LNCaP clone FGC (cell line): Measurements from ENCODE around the gene RALY.

Source experiments
- DNase-seq: peaks from one replicate; pipeline ENCODE4 v3.0.0-alpha.2; 2011; ENCODE audit warnings: low read depth
- H3K4me3 ChIP-seq: 2 replicates; pipeline ENCODE4 v1.5.1; 2011; ENCODE audit warnings: mild to moderate bottlenecking, low read depth, low read length, control low read depth
- CTCF ChIP-seq: IDR thresholded peaks from 2 replicates; pipeline ENCODE4 v1.5.1; 2012; ENCODE audit warnings: mild to moderate bottlenecking; ENCODE audit not compliant: control insufficient read depth, insufficient read depth; ENCODE audit errors: extremely low read depth

RALY gene

DNA sequence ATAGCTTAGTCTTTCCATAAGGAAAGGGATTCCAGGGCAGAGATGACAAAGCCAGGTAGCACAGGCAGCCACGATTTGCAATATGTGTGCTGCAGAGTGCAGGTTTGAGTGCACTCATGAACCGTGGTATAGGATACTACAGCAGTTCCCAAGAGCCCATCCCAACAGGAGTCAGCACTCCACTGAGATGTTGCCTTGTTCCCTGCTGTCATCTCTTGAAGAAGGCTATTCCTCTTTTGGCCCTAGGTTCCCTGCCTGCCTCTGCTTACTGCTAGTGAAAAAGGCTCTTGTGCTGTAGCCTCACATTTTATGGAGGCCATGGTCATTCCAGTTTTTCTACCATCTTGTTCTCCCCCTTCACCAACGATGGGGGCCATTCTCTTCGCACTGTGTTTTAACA lies 40.2 kb downstream of the RALY start:
- TF ChIP-seq CTCF: no peak
- no peak for DNase-seq

GRCh38 chr20:34037121-34037520 lies 43.4 kb downstream of the RALY start:
- H3K4me3 ChIP-seq: no peak overlapping the region
- DNase-seq: no peak
- no peak for TF ChIP-seq CTCF

More for the DNA sequence above, 40.2 kb downstream of the RALY start:
- no peak overlapping the region for H3K4me3 ChIP-seq

- DNase-seq: no peak
- no peak for TF ChIP-seq CTCF
- H3K4me3 ChIP-seq: no peak overlapping the region
These were observed 44.1 kb downstream of the RALY start for GRCh38 chr20:34037767-34038166.

DNA sequence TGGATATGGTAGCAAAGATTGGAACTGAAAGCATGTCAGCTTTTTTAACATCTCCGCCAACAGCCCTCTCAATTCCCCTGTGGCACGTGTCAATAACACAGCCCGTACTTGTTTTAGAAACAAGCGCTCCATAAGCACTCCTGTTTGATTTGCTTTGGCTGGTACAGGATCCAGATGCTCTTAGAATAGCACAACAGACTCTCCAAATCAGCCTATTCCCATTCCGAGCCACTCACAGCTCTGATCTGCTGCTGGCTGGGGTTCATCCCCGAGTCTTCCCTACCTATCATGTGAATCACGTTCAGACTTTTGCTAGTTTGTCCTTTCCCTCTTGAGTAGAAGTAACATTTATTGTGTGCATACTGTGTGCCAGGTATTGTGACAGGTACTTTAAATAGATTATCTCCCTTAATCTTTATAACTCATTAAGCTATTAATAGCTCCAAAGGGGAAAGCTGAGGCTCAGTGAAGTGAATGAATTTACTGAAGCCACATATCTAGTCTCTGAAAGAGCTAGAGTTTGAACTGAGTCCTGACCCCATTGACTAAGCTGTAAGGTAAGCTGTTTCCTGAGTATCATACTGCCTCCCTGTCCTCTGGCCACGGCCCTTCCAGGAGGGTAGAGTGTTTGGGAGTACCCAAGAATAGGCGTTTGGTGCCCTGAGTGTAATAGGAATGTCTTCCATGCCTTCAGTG lies 46.7 kb downstream of the RALY start:
- peak; percentile 33 for DNase-seq
- no peak overlapping the region for H3K4me3 ChIP-seq
- TF ChIP-seq CTCF: no peak

GRCh38 chr20:34041226-34041625 lies 47.5 kb downstream of the RALY start:
- no peak for TF ChIP-seq CTCF

GRCh38 chr20:34042262-34042661 lies 48.6 kb downstream of the RALY start:
- TF ChIP-seq CTCF: no peak
- H3K4me3 ChIP-seq: no peak overlapping the region
- DNase-seq: no peak

More at GRCh38 chr20:34041226-34041625, 47.5 kb downstream of the RALY start:
- DNase-seq: no peak
- H3K4me3 ChIP-seq: no peak overlapping the region

GRCh38 chr20:34043025-34043424 lies 49.3 kb downstream of the RALY start:
- no peak for TF ChIP-seq CTCF
- no peak for DNase-seq
- H3K4me3 ChIP-seq: no peak overlapping the region
